OCI-LY1 (cell line): ENCODE measurements around the gene SMDT1.

Experiments
- EZH2 ChIP-seq: fragments of 200-600 bp; sonication (generic), shearing (Covaris generic); IDR thresholded peaks from 2 replicates; pipeline ENCODE4 v1.8.0; 2017; ENCODE audit warnings: borderline replicate concordance, mixed run types, mild to moderate bottlenecking, antibody characterized with exemption, low read length, moderate library complexity, mixed read lengths
- TF ChIP-seq, protein P1 (sequence below): fragments of 200-600 bp; sonication (generic), shearing (Covaris generic); IDR thresholded peaks from 2 replicates; pipeline ENCODE4 v1.5.1; 2017; ENCODE audit warnings: mild to moderate bottlenecking, antibody characterized with exemption, low read length, moderate library complexity, mixed read lengths

DNA sequence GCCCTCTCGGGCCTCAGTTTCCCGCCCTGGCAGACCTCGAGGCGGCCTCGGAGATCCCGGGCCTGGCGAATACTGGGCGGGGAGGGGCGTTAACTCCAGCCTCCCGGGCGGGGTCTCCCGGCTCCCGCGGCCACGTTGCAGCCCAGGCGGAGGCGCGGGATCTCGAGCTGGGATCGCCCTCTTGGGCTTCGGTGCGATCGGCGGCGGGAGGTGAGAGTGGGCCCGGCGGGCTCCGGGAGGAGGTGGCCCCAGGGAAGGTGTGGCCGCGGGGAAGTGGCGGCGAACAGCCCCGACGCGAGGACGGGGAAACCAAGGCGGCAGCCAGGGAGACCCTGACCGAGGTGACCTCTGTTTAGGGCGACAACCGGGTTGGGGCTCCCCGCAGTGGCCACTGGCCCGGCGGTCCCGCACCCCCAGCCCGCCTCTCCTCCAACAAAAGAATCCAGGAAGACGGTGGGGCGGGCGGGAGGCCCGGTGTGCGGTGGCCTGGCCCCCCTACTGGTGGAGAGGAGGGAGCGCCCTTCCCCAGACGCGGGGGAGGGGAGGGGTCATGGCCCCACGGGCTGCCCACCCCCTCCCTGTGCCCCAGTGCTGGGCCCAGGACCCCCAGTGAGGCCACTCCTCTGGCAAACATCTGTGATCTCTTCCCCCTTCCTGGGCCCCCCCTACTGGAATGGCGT, 5.2 kb upstream of the SMDT1 start, which contains the start of gene PHETA2:
- TF ChIP-seq, protein P1, sequence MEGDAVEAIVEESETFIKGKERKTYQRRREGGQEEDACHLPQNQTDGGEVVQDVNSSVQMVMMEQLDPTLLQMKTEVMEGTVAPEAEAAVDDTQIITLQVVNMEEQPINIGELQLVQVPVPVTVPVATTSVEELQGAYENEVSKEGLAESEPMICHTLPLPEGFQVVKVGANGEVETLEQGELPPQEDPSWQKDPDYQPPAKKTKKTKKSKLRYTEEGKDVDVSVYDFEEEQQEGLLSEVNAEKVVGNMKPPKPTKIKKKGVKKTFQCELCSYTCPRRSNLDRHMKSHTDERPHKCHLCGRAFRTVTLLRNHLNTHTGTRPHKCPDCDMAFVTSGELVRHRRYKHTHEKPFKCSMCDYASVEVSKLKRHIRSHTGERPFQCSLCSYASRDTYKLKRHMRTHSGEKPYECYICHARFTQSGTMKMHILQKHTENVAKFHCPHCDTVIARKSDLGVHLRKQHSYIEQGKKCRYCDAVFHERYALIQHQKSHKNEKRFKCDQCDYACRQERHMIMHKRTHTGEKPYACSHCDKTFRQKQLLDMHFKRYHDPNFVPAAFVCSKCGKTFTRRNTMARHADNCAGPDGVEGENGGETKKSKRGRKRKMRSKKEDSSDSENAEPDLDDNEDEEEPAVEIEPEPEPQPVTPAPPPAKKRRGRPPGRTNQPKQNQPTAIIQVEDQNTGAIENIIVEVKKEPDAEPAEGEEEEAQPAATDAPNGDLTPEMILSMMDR = no peak
- TF ChIP-seq EZH2 = no peak
